Naive thymus-derived CD4-positive, alpha-beta T cell (primary cell): ENCODE measurements around the gene CPE. TPM values are rescaled to one million over a fixed set of nuclear protein-coding genes. Genes with fewer than 3 reads are reported as not detected.

Experiments used
- ATAC-seq: fragments of 150-1000 bp; cut with Tn5 transposase; 2 replicates; pipeline ENCODE4 v1.10.0; 2021; ENCODE audit warnings: mild to moderate bottlenecking, moderate library complexity
- CTCF ChIA-PET: fragments of 350-600 bp; sonication (Branson Sonifier 250); formaldehyde crosslinking; loops from one replicate; lab custom pipeline; 2021; ENCODE audit warnings: antibody characterized with exemption; lab: Charles Lee
- POLR2A ChIA-PET: fragments of 350-600 bp; sonication (Branson Sonifier 250); formaldehyde crosslinking; loops from one replicate; lab custom pipeline; 2021; ENCODE audit warnings: antibody characterized with exemption, inconsistent platforms; lab: Charles Lee
- DNase-seq, 9 donors: peaks; one replicate each; pipeline versions ENCODE4 v3.0.0 to v3.0.0-alpha.2; 2020 to 2022; ENCODE audit warnings: mixed read lengths in 1 of 9
- H3K27ac ChIP-seq: one replicate; pipeline ENCODE4 v1.7.0; 2013; ENCODE audit warnings: mild to moderate bottlenecking, low read depth, low read length, moderate library complexity
- H3K27me3 ChIP-seq, 2 donors: one replicate each; pipeline ENCODE4 v1.7.0; 2013; ENCODE audit warnings: low read length in 2 of 2, mild to moderate bottlenecking in 2 of 2, moderate library complexity in 2 of 2; ENCODE audit not compliant: control insufficient read depth in 2 of 2, insufficient read depth in 2 of 2
- H3K36me3 ChIP-seq, 3 experiments: 1 replicate in 2 of 3; 2 replicates in 1 of 3; pipeline ENCODE4 v1.7.0; 2013; ENCODE audit warnings: low read length in 3 of 3, mild to moderate bottlenecking in 3 of 3, moderate library complexity in 1 of 3; ENCODE audit not compliant: insufficient read depth in 3 of 3, control insufficient read depth in 2 of 3
- H3K4me1 ChIP-seq, 2 donors: one replicate each; pipeline ENCODE4 v1.7.0; 2013; ENCODE audit warnings: low read length in 2 of 2, mild to moderate bottlenecking in 2 of 2, moderate library complexity in 1 of 2; ENCODE audit not compliant: control insufficient read depth in 2 of 2, insufficient read depth in 2 of 2
- H3K4me3 ChIP-seq: 2 replicates; pipeline ENCODE4 v1.7.0; 2013; ENCODE audit warnings: mild to moderate bottlenecking, low read length
- H3K9me3 ChIP-seq, 3 experiments: 1 replicate in 2 of 3; 2 replicates in 1 of 3; pipeline ENCODE4 v1.7.0; 2013; ENCODE audit warnings: low read length in 3 of 3; ENCODE audit not compliant: control insufficient read depth in 2 of 3
- H3K27ac Mint-ChIP-seq, 9 donors: one replicate each; pipeline ENCODE4 v1.8.0; 2020 to 2022; ENCODE audit warnings: mixed read lengths in 9 of 9, mild to moderate bottlenecking in 8 of 9, moderate library complexity in 5 of 9, inconsistent platforms in 2 of 9
- H3K27me3 Mint-ChIP-seq, 5 donors: one replicate each; pipeline ENCODE4 v1.8.0; 2021 to 2022; ENCODE audit warnings: mixed read lengths in 5 of 5, mild to moderate bottlenecking in 1 of 5
- H3K36me3 Mint-ChIP-seq, 5 donors: one replicate each; pipeline ENCODE4 v1.8.0; 2020 to 2022; ENCODE audit warnings: mixed read lengths in 5 of 5, mild to moderate bottlenecking in 3 of 5, inconsistent platforms in 1 of 5
- H3K4me1 Mint-ChIP-seq, 7 donors: one replicate each; pipeline ENCODE4 v1.8.0; 2020 to 2022; ENCODE audit warnings: mixed read lengths in 7 of 7, mild to moderate bottlenecking in 3 of 7, inconsistent platforms in 1 of 7
- H3K4me3 Mint-ChIP-seq, 10 donors: one replicate each; pipeline ENCODE4 v1.8.0; 2020 to 2022; ENCODE audit warnings: mild to moderate bottlenecking in 10 of 10, mixed read lengths in 10 of 10, moderate library complexity in 6 of 10, inconsistent platforms in 2 of 10
- H3K9me3 Mint-ChIP-seq, 11 donors: one replicate each; pipeline ENCODE4 v1.8.0; 2020 to 2022; ENCODE audit warnings: mixed read lengths in 11 of 11, mild to moderate bottlenecking in 4 of 11, inconsistent platforms in 1 of 11, moderate library complexity in 1 of 11
- intact Hi-C, 2 donors: fragments of 100-400 bp; cut with micrococcal nuclease; formaldehyde crosslinking; loops; one replicate each; pipeline ENCODE4 v1.15.1; 2023
- microRNA-seq: library from miRNA; unstranded; fragments of <30 nt; microRNA quantifications from one replicate; pipeline ENCODE4 v1.2.0, GENCODE V29; 2022; ENCODE audit warnings: borderline microRNAs expressed
- polyA plus RNA-seq, 2 donors: library from polyadenylated mRNA; unstranded; fragments of 300-500 nt; fragmentation: Illumina TruSeq; gene quantifications; one replicate each; pipeline ENCODE4 v1.2.3, GENCODE V29; 2021
- total RNA-seq, 6 experiments: library from RNA in 5 of 6; stranded (reverse) in 5 of 6; gene quantifications; 1 replicate in 5 of 6; 2 replicates in 1 of 6; pipeline ENCODE4 v1.2.3 and lab custom pipeline; 2021 to 2026

CPE gene
- total and polyA plus RNA-seq, 7 experiments from 2014 or later: 0.09 to 0.10 TPM; not detected in 5

DNA sequence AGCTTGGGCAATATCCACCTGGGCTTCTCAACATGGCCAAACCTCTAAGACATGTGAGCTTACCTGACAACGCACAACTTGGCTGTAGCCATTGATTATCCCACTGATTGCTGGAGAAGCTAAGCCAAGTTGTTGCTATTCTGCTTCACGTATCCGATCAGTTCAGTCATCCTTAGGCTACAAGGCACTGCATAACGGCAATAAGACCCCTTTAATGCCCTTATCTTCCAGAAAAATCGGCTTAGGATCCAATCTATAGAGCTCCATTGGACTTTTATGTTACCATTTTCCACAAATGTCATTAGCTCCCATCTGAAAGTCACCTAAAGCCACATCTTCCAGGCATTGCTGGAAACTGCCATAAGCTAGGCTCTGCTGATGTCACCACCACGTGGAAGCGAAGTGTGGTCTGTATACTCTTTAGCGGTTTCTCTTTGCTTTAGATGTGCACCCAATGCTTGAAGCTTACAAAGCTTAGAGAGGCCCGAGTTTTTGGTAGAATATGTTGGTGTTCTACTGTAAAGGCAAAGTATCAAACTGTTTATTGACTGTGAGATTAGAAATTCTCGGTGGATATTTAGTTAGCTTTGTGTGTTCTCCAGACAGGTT is 163.1 kb downstream of the CPE start:
- Mint-ChIP-seq H3K4me1 (no peaks in the 10 kb centered on the region), H3K27ac (no peak overlapping the region), H3K4me3 (no peak overlapping the region), H3K27me3 (peaks cover 0 to 13% (median 8%) of the 10 kb centered on the region in 5 donors), H3K36me3 (no peaks in the 10 kb centered on the region), H3K9me3 (no peaks in the 10 kb centered on the region)
- CTCF ChIA-PET: interaction anchor here (0.7 to 1.2 kb wide), 2 partner anchors 8 to 15 kb away, joined by 3 read pairs; no protein-coding TSS in a partner anchor
- no peaks in the 10 kb centered on the region for H3K36me3 ChIP-seq
- no peak overlapping the region for H3K4me3 ChIP-seq
- POLR2A ChIA-PET: no interaction called here
- intact Hi-C loops: loop anchor here in 1 of 2 donors (5.0 kb wide), 1 partner anchor 70 kb away; no protein-coding TSS in a partner anchor
- H3K9me3 ChIP-seq: no peaks in the 10 kb centered on the region
- no peak overlapping the region for H3K27ac ChIP-seq
- ATAC-seq: no peak
- H3K27me3 ChIP-seq: no peaks in the 10 kb centered on the region
- H3K4me1 ChIP-seq: no peaks in the 10 kb centered on the region
- DNase-seq: peak in 5 of 9 donors; percentile 12 to 53 (median 21)

DNA sequence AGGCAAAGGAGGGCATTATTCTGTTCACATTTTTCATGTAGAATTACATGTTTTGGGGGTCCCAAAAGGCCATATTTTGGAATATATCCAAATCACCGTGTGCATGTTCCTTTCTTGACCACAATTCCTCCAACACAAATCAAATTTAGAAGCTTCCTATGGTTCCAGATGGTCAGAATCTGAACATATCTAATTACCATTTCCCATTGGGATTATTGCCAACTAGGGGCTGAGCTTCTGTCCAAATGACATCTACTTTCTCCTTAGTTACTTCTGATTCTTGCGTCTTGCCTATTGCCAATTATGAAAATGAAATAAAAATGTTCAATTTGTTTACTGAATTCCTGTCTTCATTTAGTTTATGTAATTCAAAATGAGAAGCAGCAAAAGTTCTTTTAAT is 163.7 kb downstream of the CPE start:
- Mint-ChIP-seq H3K27me3 (peaks cover 0 to 11% (median 8%) of the 10 kb centered on the region in 5 donors), H3K4me1 (peaks cover 0 to 5% (median 2%) of the 10 kb centered on the region in 7 donors), H3K27ac (no peak overlapping the region), H3K4me3 (no peak overlapping the region), H3K9me3 (no peaks in the 10 kb centered on the region), H3K36me3 (no peaks in the 10 kb centered on the region)
- Histone ChIP-seq H3K27me3 (no peaks in the 10 kb centered on the region), H3K36me3 (no peaks in the 10 kb centered on the region), H3K27ac (no peak overlapping the region), H3K4me1 (no peaks in the 10 kb centered on the region), H3K4me3 (no peak overlapping the region), H3K9me3 (no peaks in the 10 kb centered on the region)
- intact Hi-C loops: loop anchor here in 1 of 2 donors (5.0 kb wide), 1 partner anchor 70 kb away; no protein-coding TSS in a partner anchor
- no peak for DNase-seq
- ATAC-seq: no peak
- CTCF ChIA-PET: interaction anchor here (0.7 to 1.2 kb wide), 2 partner anchors 8 to 15 kb away, joined by 3 read pairs; no protein-coding TSS in a partner anchor
- POLR2A ChIA-PET: no interaction called here

Small RNAs within 50 kb of the gene (microRNA-seq; reads per million reads assigned to microRNA genes)
- gene MIR578: not detected

Other genes starting within 250 kb of the CPE start
- gene KLHL2, start 171.4 kb upstream of the CPE start, total RNA-seq: 10 to 100 TPM; 26.9 to 39.9 (median 27.9) TPM
- gene KLHL2, start 171.4 kb upstream of the CPE start, polyA plus RNA-seq: 1 to 10 TPM; 4.8 to 7.4 TPM
- 10 to 100 TPM in 4 of 5 experiments, 1 to 10 TPM in 1; 9.6 to 37.9 (median 24.6) TPM for gene MSMO1, start 51.3 kb upstream of the CPE start, total RNA-seq
- gene MSMO1, start 51.3 kb upstream of the CPE start, polyA plus RNA-seq: 10 to 100 TPM; 16.1 to 22.8 TPM